HG03469 (cell line): ENCODE measurements around the gene MISP.
A peak's percentile ranks its signal among the peaks of the same experiment; 100 is the strongest.

ENCODE experiments used
- ATAC-seq: cut with Tn5 transposase; IDR thresholded peaks from one replicate; pipeline ENCODE4 v1.9.1; 2021; ENCODE audit warnings: mild to moderate bottlenecking, moderate library complexity, moderate number of reproducible peaks; ENCODE audit not compliant: unreplicated experiment

The MISP gene

DNA sequence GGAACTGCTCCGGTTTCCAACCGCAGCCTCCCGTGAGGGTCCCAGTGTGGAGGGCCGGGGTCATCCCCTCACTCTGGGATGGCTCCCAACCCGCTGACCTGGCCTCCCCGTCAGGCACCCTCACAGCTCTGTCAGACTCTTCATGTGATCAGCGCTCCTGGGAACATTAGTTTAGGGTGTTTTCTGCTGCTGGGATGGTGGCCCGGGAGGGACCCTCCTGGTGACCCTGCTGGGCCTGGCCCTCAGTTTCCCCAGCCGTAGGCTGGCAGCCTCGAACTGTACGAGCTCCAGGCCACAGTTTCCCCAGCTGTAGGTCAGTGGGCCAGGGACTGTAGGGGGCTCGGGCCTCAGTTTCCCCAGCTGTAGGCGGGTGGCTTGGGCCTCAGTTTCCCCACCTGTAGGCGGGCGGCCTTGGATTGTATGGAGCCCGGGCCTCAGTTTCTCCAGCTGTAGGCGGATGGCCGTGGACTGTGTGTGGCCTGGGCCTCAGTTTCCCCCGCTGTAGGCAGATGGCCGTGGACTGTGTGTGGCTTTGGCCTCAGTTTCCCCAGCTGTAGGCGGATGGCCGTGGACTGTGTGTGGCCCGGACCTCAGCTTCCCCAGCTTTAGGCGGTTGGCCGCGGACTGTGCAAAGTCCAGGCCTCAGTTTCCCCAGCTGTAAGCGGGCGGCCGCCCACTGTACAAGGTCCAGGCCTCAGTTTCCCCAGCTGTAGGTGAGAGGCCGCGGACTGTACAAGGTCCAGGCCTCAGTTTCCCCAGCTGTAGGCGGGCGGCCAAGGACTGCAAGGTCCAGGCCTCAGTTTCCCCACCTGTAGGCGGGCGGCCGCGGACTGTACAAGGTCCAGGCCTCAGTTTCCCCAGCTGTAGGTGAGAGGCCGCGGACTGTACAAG is 45.0 kb downstream of the MISP start:
- ATAC-seq: no peak

DNA sequence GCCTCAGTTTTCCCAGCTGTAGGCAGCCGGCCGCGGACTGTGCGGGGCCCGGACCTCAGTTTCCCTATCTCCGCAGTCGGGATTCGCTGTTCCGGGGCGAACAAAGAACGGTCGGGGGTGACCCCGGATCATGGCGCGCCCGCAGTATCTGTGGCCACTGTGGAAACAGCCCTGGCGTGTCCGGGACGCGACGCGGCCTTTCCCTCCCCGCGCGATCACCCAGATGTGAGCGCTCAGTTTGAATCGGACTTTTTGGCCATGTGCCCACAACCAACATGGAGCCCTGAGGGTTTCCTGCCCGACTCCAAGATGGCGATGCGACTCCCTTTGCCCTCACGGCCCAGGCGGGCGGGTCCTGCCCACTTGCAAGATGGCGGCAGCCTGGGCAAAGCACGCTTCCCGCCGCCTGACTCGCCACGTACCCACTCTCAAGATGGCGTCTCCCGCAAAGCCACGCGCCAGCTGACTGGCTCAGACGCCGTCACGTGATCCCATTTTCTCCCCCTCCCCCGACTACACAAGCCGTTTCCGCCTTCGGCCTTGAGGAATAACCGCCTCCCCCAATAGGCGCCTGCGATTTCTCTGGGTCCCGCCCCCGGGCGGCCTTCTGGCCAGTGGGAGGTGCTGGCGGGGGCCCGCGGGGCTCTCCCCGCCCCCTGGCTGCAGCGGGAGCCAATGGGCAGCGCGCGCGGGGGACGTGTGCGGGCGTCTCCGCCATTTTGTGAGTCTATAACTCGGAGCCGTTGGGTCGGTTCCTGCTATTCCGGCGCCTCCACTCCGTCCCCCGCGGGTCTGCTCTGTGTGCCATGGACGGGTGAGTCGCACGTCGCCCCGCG is 46.0 kb downstream of the MISP start, which contains the start of gene PTBP1:
TSS of gene PTBP1 (plus strand) at position 761 of the 836 bp plus-strand sequence. CDS start at position 807, 46 bp downstream.
- peak; percentile 58 for ATAC-seq

DNA sequence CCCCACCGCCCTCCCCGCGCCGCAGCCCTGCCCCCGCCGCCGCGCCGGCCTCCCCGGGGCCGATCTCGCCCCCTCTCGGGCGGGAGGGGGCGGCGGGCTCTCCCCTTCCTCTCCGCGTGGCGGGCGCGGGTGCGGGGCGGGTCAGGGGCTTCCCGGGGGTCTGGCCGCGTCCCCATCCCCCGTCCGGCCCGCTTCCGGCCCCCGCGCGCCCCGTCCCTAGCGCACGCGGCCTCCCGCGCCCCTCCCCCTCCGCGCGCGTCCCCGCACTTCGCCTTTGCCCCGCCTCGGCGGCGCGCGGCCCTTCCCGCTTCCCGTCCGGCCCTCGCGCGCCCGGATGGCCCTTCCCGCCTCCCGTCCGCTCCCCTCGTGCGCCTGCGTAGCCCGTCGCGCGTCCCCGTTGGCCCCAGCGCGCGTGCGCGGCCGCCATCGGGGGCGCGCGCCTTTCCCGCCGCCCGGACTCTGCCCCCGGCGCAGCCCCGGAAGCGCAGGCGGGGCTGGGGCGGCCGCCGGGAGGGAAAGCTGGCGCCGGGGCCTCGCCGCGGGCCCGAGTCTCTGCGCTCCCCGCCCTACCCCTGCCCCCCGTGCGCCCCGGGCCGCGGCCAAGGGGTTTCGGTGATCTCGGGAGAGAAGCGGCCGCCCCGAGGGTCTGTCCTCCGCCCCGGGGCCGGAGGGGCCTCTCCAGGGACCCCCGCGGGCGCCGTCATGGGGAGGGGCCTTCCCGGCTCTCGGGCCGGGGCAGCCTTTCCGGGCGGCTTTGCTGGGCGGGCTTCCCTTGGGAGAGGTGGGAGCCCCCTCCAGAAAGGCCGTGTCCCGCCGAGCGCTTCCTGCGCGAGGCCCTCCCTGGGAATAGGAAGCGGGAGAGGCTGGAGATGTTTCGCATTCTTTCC is 46.9 kb downstream of the MISP start:
- peak; percentile 24 for ATAC-seq

DNA sequence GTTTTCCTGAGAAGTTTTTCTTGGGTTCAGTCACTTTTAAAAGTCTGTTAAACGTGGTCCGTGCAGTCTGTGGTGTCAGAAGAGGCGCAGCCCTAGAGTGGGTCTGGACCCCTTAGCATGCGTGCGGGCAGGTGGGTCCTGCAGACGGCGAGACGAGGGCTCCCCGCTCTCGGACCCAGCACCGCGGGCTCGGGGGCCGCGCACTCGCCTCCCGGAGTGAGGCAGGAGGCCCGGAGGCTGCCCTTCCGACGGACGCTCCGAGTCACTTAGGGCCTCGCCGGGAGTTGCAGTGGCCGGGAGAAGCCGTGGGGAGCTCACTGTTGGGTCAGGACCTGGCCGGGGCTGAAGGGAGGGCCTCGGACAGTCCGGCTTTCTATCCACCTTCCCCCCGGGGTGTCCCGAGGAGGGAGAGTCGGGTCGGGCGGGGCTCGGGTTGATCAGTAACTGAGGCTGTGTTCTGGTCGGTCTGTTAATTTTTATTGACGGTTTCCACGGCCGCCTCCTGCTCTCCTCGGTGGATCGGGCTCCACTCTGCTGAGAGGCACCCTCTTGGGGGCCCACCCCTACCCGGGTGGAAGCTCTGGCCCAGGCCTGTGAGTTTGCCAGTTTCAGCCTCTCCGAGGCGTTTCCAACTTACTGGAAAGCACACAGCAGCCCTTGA is 47.6 kb downstream of the MISP start:
- no peak for ATAC-seq

DNA sequence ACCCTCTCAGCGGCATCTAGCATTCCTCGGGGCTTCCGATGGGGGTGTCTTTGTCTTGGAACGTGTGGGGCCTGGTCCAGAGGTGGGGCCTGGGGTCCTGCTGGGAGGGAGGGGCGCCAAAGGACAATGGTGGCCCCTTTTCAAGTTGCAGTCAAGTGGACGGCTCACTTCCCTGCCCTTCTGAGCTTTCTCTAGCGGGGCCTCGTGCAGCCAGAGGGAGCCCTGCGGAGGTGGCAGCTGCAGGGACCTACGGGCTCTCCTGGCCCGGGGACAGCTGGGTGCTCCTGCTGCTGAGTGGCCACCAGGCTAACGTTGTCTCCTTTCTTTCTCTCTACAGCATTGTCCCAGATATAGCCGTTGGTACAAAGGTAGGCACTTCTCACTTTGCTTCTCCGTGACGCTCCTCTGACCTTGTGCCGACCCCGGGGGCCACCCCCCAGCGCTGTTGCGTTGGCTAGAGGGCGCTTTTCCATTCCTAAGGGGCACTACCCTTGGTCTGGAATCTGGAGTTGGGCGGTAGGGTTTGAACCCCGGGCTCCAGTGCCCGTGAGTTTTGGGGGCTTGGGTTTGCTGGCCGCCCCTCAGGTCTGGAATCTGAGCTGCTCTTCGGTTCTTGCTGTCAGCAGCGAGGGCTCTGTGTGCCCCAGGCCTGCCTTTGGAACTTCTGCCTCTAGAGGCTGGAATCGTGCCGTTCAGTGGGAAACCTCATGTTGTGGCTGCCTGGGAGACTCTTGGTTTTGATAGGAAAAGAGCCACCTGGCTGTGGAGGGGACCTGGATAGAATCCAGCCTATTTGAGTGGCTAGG is 48.4 kb downstream of the MISP start:
- no peak for ATAC-seq

DNA sequence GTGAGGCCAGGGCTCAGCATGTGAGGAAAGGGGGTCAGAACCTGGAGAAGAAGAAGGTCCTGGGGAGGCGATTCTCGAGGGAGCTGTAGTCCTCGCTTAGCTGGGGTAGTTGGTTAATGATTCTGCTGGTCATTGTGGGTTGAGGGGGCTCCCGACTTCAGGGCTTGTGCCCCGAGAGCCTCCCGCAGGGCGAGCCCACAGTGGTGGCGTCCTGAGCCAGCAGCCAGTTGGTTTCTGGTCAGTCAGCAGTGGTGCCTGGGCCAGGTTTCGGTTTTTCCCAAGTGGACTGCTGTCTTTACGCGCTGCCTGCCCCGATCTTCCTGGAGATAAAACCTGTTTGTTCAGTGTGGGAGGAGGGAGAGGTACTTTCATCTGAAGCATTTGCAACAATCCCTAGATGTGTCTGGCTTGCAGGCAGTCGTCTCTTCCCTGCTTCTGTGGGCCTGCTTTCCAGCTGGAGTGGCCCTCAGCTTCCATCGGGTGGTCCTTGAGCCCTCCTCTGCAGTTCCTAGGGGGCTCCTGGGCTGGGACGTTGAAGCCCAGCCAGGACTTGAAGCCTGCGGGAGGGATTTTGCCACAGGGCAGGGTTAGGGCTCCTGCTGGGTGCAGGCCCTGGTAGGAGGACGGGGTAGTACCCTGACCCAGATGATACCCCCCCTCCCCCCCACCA is 49.6 kb downstream of the MISP start:
- no peak for ATAC-seq

DNA sequence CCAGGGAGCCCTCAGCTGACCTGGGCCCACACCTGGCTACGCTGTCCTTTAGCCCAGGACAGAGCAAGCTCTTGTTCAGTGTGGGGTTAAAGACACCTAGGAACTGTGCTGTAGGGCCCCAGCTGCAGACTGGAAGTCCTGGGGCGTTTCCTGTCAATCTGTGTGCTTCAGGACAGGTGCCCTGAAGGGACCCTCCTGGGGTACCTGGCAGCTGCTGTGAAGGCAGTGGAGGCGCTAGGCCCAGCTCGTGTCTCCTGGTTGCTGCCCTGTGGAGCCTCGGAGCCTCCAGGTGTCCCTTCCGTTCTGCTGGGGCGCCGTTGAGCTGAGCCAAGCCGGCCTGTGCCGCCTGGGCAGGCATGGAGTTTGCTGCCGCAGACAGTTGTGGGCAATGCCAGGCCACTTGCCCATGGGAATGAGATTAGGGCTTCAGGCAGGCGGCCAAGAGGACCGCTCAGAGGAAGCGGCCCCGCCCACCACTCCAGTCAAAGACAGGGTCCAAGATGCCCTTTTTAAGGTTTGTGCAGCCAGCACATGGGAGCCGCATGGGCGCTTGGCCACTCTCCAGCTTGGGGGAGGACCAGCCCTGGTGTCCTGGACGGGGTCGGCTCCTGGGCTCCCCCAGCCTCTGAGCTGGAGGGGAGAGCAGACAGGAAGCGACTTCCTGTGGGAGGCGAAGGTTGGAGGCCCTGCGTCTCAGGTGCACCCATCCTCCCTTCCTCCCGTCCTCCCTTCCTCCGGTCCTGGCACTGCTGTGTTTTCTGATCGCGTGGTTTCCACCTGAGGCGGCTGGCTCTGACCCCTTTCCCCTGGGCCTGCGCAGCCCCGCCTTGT is 50.3 kb downstream of the MISP start:
- ATAC-seq: no peak

DNA sequence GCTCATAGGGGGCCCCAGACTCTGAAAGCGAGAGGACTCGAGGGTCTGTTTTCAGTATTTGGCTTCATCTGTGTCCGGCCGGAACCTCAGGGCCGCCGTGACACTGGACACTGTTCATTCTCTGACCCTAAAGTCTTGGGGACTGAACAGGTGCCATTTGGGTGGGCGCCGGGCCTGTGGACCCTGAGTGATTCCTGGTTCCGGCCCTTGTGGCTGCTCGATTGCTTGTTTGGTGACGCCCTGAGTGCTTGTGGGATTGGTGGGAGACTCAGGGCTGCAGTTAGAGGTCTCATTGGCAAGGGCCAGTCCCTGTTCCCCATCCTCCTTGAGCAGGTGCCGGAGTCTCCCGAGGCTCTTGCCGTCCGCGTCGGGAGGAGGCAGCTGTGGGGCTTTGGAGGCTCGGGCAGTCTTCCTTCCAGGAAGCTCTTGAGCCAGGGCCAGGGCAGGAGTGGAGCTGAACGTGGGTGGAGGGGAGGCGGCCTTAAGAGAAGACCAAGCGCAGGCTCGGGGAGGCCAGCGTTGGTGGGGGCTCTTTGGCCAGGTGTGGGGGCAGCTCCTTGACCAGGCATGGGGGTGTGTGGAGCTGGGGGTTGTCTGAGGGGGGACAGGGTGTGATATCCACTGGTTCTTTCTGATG is 51.1 kb downstream of the MISP start:
- ATAC-seq: no peak

DNA sequence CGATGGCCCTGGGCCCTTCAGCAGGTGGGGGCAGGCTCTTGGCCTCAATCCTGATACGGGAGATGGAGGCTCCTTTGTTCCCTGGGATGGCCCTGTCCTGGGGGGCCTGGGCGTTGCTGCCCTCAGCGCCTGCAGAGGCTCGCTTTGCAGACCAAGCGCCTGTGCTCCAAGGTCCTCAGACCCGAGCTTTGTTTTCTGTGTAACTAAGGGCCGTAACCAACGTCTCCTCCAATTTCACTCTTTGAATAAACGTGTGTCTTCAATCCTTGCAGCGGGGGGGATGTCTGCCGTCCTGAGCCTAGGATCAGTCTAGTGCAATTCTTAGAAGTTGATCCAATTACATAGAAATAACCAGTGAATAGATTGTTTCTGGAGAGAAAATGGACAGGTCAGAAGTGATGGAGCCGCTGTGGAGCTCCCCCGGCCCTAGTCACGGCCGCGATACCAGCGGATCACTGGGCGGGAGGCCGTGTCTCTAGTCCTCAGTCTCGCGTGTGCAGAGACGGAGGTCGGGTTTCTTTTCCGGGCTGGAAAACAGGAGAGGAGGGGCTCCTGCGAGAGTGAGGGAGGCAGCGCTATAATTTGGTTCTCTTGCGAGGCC is 51.7 kb downstream of the MISP start:
- no peak for ATAC-seq

DNA sequence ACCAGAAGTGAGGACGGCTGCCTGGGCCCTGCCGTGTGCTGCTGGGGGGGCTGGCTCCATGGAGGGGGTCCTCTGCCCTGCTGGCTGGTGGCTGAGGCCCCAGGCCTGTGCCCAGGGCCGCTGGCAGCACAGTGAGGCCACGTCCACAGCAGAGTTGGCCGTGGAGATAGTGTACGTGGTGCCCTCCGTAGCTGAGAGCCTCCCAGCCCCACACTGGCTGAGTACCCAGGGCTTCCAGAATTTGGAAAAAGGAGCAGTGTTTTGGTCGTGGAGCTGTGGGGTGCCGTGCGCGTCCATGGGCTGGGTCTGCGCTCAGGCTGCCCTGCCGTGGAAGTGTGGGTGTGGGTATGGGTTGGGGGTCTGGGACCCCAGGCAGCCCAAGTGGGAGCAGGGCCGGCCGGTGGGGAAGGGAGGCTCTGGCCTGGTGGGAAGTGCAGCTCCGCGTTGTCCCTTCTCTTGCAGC is 52.2 kb downstream of the MISP start:
- ATAC-seq: no peak

DNA sequence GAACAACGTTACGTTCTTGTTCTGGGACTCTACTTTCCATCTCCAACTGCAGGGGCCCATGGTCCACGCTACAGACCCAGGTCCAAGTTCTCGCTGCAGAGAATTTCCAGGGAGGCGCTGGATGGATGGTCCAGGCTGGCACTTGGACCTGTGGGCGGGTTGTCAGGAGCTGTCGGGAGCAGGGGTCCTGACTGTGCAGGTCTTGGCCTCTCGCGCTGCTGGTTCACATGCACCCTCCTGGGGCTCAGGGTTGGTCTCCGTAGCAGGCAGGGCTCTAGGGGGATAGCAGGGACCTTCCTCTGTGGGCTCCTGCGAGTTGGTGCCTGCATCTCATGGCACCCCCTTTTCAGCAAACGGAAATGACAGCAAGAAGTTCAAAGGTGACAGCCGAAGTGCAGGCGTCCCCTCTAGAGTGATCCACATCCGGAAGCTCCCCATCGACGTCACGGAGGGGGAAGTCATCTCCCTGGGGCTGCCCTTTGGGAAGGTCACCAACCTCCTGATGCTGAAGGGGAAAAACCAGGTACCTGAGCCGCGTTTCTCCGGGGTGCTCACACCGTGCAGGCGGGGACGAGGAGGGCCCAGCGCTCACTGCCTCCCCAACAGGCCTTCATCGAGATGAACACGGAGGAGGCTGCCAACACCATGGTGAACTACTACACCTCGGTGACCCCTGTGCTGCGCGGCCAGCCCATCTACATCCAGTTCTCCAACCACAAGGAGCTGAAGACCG is 52.9 kb downstream of the MISP start:
- no peak for ATAC-seq

DNA sequence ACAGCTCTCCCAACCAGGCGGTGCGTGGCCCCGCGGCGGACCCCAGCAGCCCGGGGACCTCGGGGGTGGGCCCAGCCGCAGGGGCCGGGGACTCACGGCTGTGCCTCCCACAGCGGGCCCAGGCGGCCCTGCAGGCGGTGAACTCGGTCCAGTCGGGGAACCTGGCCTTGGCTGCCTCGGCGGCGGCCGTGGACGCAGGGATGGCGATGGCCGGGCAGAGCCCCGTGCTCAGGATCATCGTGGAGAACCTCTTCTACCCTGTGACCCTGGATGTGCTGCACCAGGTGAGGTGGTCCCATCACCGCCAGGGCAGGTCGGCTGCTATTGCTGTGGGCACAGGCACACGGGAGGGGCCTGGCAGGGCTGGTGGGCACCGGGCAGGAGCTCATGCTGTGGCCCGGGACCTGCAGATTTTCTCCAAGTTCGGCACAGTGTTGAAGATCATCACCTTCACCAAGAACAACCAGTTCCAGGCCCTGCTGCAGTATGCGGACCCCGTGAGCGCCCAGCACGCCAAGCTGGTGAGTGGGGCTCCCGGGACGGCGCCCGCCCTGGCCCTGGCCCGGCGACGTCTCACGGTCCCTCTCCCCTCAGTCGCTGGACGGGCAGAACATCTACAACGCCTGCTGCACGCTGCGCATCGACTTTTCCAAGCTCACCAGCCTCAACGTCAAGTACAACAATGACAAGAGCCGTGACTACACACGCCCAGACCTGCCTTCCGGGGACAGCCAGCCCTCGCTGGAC is 53.7 kb downstream of the MISP start:
- no peak for ATAC-seq

DNA sequence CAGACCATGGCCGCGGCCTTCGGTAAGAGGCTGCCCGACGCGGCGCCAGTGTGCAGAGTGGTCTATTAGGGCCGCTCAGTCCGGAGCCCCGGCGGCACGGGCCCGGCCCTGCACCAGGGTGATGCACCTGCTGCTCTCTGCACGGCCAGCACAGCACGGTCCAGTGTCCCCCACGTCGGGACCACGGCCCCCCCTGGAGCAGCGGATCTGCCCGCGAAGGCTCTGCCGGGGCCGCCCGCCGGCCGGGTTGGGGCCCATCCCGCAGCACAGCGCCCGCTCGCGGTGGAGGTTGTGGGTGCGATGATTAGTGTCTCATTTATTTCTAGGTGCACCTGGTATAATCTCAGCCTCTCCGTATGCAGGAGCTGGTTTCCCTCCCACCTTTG is 54.2 kb downstream of the MISP start:
- no peak for ATAC-seq

DNA sequence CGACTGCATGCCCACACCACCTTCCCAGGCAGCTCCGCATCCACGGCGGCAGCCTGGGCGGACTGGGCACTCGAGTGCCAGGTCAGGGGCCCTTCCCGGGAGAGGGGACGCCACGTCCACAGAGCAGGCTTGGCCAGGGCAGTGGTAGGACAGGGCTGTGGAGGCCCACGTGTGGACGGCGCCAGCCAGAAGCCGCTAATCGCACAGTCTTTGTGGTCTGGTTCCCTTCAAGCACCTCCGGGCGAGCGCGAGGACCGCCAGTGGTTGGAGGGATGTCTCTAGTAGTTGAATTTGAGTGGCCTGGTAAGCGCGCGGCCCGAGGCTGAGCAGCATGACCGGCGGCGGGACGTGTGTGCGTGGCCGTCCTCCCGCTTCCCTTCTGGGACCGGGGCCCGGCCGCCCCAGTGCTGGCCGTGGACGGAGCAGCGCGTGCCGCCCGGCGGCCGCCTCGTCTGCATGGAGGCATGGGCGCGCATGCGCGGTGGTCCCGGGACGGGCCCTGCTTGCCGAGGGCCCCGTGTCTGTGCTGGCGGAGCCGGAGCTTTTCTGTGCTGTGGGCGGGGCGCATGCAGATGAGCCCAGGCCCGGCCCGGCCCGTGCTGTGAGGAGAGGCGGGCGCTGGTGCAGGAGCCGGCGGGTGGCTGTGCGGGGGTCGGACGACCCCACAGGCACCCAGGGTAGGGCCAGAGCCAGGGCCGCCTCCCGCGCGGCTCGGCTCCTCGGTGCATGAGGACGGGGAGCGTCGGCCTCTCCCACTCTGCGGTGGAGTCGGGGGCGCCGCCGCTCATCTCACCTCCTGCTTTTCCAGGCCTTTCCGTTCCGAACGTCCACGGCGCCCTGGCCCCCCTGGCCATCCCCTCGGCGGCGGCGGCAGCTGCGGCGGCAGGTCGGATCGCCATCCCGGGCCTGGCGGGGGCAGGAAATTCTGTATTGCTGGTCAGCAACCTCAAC is 55.0 kb downstream of the MISP start:
- no peak for ATAC-seq
